HCT116 (cell line): ENCODE results near the gene DENND4C.

ENCODE experiments used
- CEBPB ChIP-seq: IDR thresholded peaks from 2 replicates; pipeline ENCODE4 v1.6.1; 2012; ENCODE audit warnings: low read depth
- EGR1 ChIP-seq: IDR thresholded peaks from 2 replicates; pipeline ENCODE4 v1.6.1; 2012; ENCODE audit warnings: low read depth
- EZH2 ChIP-seq: fragments of 200-600 bp; sonication (generic); IDR thresholded peaks from 2 replicates; pipeline ENCODE4 v1.6.1; 2017; ENCODE audit warnings: antibody characterized with exemption, mixed run types
- EZH2phosphoT487 ChIP-seq: fragments of 200-600 bp; IDR thresholded peaks from 2 replicates; pipeline ENCODE4 v1.6.1; 2018; ENCODE audit warnings: antibody characterized with exemption, borderline replicate concordance
- FOSL1 ChIP-seq: IDR thresholded peaks from 2 replicates; pipeline ENCODE4 v1.6.1; 2012; ENCODE audit warnings: low read depth
- POLR2A ChIP-seq: IDR thresholded peaks from 2 replicates; pipeline ENCODE4 v1.7.0; 2011; ENCODE audit warnings: borderline replicate concordance; ENCODE audit not compliant: insufficient read depth, insufficient read length; ENCODE audit errors: extremely low read depth
- POLR2AphosphoS5 ChIP-seq: IDR thresholded peaks from 2 replicates; pipeline ENCODE4 v1.6.1; 2011; ENCODE audit warnings: mild to moderate bottlenecking, low read depth, low read length, moderate library complexity
- RAD21 ChIP-seq: IDR thresholded peaks from 2 replicates; pipeline ENCODE4 v1.6.1; 2012; ENCODE audit warnings: low read depth, mild to moderate bottlenecking
- SP1 ChIP-seq: IDR thresholded peaks from 2 replicates; pipeline ENCODE4 v1.6.1; 2012; ENCODE audit warnings: low read depth
- TCF7L2 ChIP-seq: IDR thresholded peaks from 2 replicates; pipeline ENCODE4 v1.7.0; 2011; ENCODE audit warnings: borderline replicate concordance, inconsistent platforms; ENCODE audit not compliant: insufficient read depth, insufficient read length; ENCODE audit errors: extremely low read depth
- YY1 ChIP-seq: IDR thresholded peaks from 2 replicates; pipeline ENCODE4 v1.6.1; 2011; ENCODE audit warnings: low read length, low read depth, moderate library complexity, mild to moderate bottlenecking; ENCODE audit not compliant: insufficient replicate concordance; ENCODE audit errors: extremely low read depth
- ZNF274 ChIP-seq: fragments of 200-500 bp; sonication (Bioruptor generic); IDR thresholded peaks from 2 replicates; pipeline ENCODE4 v1.6.1; 2014; ENCODE audit warnings: mild to moderate bottlenecking, low read depth, low read length, inconsistent platforms
- TF ChIP-seq, protein P1 (sequence below), 3 experiments: fragments of 200-600 bp in 1 of 3; sonication (generic) in 1 of 3; IDR thresholded peaks in 2 of 3; conservative IDR thresholded peaks in 1 of 3; 2 replicates each; pipeline ENCODE4 v1.5.1; 2012 to 2017; ENCODE audit warnings: low read depth in 2 of 3, low read length in 2 of 3, antibody characterized with exemption in 1 of 3, borderline replicate concordance in 1 of 3, control low read depth in 1 of 3, mild to moderate bottlenecking in 1 of 3, mixed read lengths in 1 of 3, mixed run types in 1 of 3, moderate library complexity in 1 of 3; ENCODE audit not compliant: insufficient read depth in 1 of 3

DNA sequence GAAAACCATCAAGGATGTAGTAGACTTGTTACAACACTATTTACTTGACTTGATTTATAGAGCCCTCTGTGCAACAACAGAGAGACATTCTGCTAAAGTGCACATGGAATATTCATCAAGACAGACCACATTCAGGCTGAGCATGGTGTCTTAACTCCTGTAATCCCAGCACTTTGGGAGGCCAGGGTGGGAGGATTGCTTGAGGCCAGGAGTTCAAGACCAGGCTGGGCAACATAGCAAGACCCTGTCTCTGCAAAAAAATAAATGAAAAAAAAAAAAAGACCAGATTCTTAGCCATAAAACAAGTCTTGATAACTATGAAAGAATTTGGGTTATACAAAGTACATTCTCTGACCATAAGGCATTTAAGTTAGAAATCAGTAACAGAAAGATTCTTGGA, 25.3 kb downstream of the DENND4C start:
- TF ChIP-seq, protein P1, sequence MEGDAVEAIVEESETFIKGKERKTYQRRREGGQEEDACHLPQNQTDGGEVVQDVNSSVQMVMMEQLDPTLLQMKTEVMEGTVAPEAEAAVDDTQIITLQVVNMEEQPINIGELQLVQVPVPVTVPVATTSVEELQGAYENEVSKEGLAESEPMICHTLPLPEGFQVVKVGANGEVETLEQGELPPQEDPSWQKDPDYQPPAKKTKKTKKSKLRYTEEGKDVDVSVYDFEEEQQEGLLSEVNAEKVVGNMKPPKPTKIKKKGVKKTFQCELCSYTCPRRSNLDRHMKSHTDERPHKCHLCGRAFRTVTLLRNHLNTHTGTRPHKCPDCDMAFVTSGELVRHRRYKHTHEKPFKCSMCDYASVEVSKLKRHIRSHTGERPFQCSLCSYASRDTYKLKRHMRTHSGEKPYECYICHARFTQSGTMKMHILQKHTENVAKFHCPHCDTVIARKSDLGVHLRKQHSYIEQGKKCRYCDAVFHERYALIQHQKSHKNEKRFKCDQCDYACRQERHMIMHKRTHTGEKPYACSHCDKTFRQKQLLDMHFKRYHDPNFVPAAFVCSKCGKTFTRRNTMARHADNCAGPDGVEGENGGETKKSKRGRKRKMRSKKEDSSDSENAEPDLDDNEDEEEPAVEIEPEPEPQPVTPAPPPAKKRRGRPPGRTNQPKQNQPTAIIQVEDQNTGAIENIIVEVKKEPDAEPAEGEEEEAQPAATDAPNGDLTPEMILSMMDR (IDR thresholded peaks at IDR 0.05 in 2 of 3, conservative IDR thresholded peaks at IDR 0.05 in 1 of 3; ENCODE audit: borderline replicate concordance in 1 of 3, insufficient read depth in 1 of 3, low read depth in 2 of 3, low read length in 2 of 3) = no peak
- TF ChIP-seq EGR1 (no peak), EZH2 (no peak), CEBPB (no peak), TCF7L2 (no peak), ZNF274 (no peak), SP1 (no peak), FOSL1 (no peak), POLR2A (no peak), YY1 (no peak), POLR2AphosphoS5 (no peak), RAD21 (no peak), EZH2phosphoT487 (no peak)
